Measurements from ENCODE around the gene GLIS1.

Gene GLIS1

GRCh38 chr1:53463961-53464899, 274.7 kb downstream of the GLIS1 start:
- no peak for DNase-seq (ENCODE audit: low read depth in 2 of 2)

GRCh38 chr1:53462769-53463501, 276.0 kb downstream of the GLIS1 start:
- no peak for DNase-seq (ENCODE audit: low read depth in 2 of 2)

- DNase-seq (ENCODE audit: low read depth in 2 of 2) = no peak
Measured at GRCh38 chr1:53462193-53462592, 276.8 kb downstream of the GLIS1 start.

- DNase-seq (ENCODE audit: low read depth in 2 of 2) = no peak
Measured at GRCh38 chr1:53461323-53462044, 277.5 kb downstream of the GLIS1 start.

GRCh38 chr1:53460666-53461322, 278.2 kb downstream of the GLIS1 start:
- no peak for DNase-seq (ENCODE audit: low read depth in 2 of 2)

- no peak for DNase-seq (ENCODE audit: low read depth in 2 of 2)
Measured at GRCh38 chr1:53460211-53460634, 278.7 kb downstream of the GLIS1 start.

- no peak for DNase-seq (ENCODE audit: low read depth in 2 of 2)
Measured at GRCh38 chr1:53459321-53460175, 279.4 kb downstream of the GLIS1 start, which contains the start of gene DMRTB1. Gene DMRTB1, plus strand, starts transcription at chr1:53459399. Its CDS starts 55 bp downstream, at chr1:53459454.

- no peak for DNase-seq (ENCODE audit: low read depth in 2 of 2)
Measured at GRCh38 chr1:53458634-53459033, 280.3 kb downstream of the GLIS1 start.

Measured in stimulated activated CD8-positive, alpha-beta memory T cell treated with anti-CD3 and anti-CD28 coated beads, Interleukin-2, amount 100 ng/mL, for 48 hours (primary cell).